Spleen (tissue), 11 donors: ENCODE data around the gene PNPLA6. TPM values are rescaled to one million over a fixed set of nuclear protein-coding genes. Genes with fewer than 3 reads are reported as not detected.

Experiments
- DNase-seq: peaks from one replicate; pipeline ENCODE4 v3.0.0-alpha.2; 2020
- H3K27ac ChIP-seq, 8 donors: fragments of 200-600 bp; sonication (generic) in 7 of 8; 1 replicate in 4 of 8; 2 replicates in 4 of 8; pipeline versions ENCODE4 v1.5.0 to v1.8.0; 2016 to 2021; ENCODE audit warnings: inconsistent platforms in 4 of 8, mild to moderate bottlenecking in 4 of 8, moderate library complexity in 1 of 8
- H3K27me3 ChIP-seq, 7 donors: fragments of 200-600 bp; sonication (generic) in 6 of 7; replicated peaks in 1 of 7; 1 replicate in 4 of 7; 2 replicates in 3 of 7; pipeline versions ENCODE4 v1.5.0 to v1.8.0; 2016 to 2021; ENCODE audit warnings: inconsistent platforms in 3 of 7, mild to moderate bottlenecking in 1 of 7
- H3K36me3 ChIP-seq, 6 donors: fragments of 200-600 bp; sonication (generic) in 5 of 6; 1 replicate in 4 of 6; 2 replicates in 2 of 6; pipeline versions ENCODE4 v1.5.0 to v1.8.0; 2016 to 2021; ENCODE audit warnings: inconsistent platforms in 2 of 6
- H3K4me1 ChIP-seq, 6 donors: fragments of 200-600 bp; sonication (generic) in 5 of 6; 1 replicate in 3 of 6; 2 replicates in 3 of 6; pipeline versions ENCODE4 v1.5.0 to v1.8.0; 2016 to 2021; ENCODE audit warnings: inconsistent platforms in 3 of 6
- H3K4me3 ChIP-seq, 8 donors: fragments of 200-600 bp; sonication (generic) in 7 of 8; 1 replicate in 4 of 8; 2 replicates in 4 of 8; pipeline versions ENCODE4 v1.5.0 to v1.8.0; 2016 to 2021; ENCODE audit warnings: inconsistent platforms in 4 of 8, mild to moderate bottlenecking in 4 of 8, moderate library complexity in 2 of 8
- H3K9me3 ChIP-seq, 8 donors: fragments of 200-600 bp; sonication (generic) in 7 of 8; 1 replicate in 4 of 8; 2 replicates in 4 of 8; pipeline versions ENCODE4 v1.5.0 to v1.8.0; 2016 to 2021; ENCODE audit warnings: inconsistent platforms in 4 of 8
- POLR2A ChIP-seq, 3 donors: fragments of 450-650 bp; IDR thresholded peaks; one replicate each; pipeline ENCODE4 v1.5.1; 2017; ENCODE audit warnings: antibody characterized with exemption in 3 of 3, mild to moderate bottlenecking in 1 of 3
- POLR2AphosphoS5 ChIP-seq, 3 donors: sonication (generic); formaldehyde crosslinking; IDR thresholded peaks; one replicate each; pipeline ENCODE4 v1.5.1; 2017; ENCODE audit warnings: antibody characterized with exemption in 3 of 3
- WGBS, 5 donors: extraction: QIAGEN DNeasy Blood & Tissue Kit in 3 of 5; methylation state at CpG; one replicate each; pipeline versions ENCODE4 v1.1.5 to v1.1.7; 2013 to 2018; 5-methylcytosine and 5-hydroxymethylcytosine counted together
- intact Hi-C: fragments of 100-400 bp; cut with DNase I; formaldehyde crosslinking; loops from one replicate; pipeline ENCODE4 v1.15.0; 2023; ENCODE audit warnings: low total_unique reads
- polyA plus RNA-seq, 3 donors: library from polyadenylated mRNA; stranded (reverse); fragments of 200-250 nt; gene quantifications; one replicate each; pipeline ENCODE4 v1.2.1, GENCODE V29; 2013
- total RNA-seq, 7 donors: library from RNA; depleted of rRNA in 3 of 7; stranded (reverse); fragments of >200 nt in 3 of 7; fragmentation: NEBNext Ultra II Directional in 4 of 7; extraction: Animal tissue kit (Norgen Biotek cat#: 25700) in 4 of 7; gene quantifications; one replicate each; pipeline versions ENCODE4 v1.1.0 to v1.2.1, GENCODE V29; 2016 to 2021
- TF ChIP-seq, protein P1 (sequence below), 11 experiments: fragments of 200-600 bp in 7 of 11; fragments of 450-650 bp in 4 of 11; sonication (generic) in 4 of 11; IDR thresholded peaks in 8 of 11; conservative IDR thresholded peaks in 3 of 11; 1 replicate in 7 of 11; 2 replicates in 4 of 11; pipeline versions ENCODE4 v1.4.0 to v1.8.0; 2016 to 2021; ENCODE audit warnings: antibody characterized with exemption in 11 of 11, inconsistent platforms in 4 of 11, mild to moderate bottlenecking in 1 of 11
- donor health status: healthy with polysubstance abuse.
- donor health status: DM: no; HTN: no; CAD: no; lungs with moderate emphysema.
- donor health status: DM: no; HTN: no; CAD: no.
- donor health status: Bipolar disorder and iron deficiency.
- donor health status: healthy.
- donor health status: DM: no; HTN: no; CAD: no.
- donor health status: DM: yes; HTN: yes; CAD: no.

PNPLA6 gene
- total and polyA plus RNA-seq, 10 donors: 51.0 to 225 (median 146) TPM

DNA sequence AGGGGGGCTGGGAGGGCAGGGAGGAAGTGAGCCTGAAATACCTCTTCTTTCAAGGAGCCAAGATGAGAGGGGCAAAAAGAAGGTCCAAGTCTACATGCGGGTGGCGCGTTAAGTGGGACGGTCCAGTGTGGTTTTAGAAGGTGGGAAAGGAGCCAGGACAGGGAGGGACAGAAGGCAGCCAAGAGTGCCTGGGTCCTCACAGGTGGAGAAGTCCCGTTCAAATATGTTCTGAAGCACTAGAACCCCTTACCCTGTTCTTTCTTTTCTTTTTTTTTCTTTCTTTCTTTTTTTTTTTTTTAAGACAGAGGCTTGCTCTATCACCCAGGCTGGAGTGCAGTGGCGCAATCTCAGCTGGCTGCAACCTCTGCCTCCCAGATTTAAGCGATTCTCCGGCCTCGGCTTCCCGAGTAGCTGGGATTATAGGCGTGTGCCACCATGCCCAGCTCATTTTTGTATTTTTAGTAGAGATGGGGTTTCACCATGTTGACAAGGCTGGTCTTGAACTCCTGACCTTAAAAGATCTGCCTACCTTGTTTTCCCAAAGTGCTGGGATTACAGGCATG lies 67.5 kb downstream of the PNPLA6 start:
- H3K4me3 ChIP-seq: no peak overlapping the region
- TF ChIP-seq POLR2A (IDR thresholded peaks at IDR 0.05) (no peak), POLR2AphosphoS5 (IDR thresholded peaks at IDR 0.05) (no peak)
- TF ChIP-seq, protein P1, sequence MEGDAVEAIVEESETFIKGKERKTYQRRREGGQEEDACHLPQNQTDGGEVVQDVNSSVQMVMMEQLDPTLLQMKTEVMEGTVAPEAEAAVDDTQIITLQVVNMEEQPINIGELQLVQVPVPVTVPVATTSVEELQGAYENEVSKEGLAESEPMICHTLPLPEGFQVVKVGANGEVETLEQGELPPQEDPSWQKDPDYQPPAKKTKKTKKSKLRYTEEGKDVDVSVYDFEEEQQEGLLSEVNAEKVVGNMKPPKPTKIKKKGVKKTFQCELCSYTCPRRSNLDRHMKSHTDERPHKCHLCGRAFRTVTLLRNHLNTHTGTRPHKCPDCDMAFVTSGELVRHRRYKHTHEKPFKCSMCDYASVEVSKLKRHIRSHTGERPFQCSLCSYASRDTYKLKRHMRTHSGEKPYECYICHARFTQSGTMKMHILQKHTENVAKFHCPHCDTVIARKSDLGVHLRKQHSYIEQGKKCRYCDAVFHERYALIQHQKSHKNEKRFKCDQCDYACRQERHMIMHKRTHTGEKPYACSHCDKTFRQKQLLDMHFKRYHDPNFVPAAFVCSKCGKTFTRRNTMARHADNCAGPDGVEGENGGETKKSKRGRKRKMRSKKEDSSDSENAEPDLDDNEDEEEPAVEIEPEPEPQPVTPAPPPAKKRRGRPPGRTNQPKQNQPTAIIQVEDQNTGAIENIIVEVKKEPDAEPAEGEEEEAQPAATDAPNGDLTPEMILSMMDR (IDR thresholded peaks at IDR 0.05 in 8 of 11, conservative IDR thresholded peaks at IDR 0.05 in 3 of 11): no peak
- no peak for DNase-seq
- no peaks in the 10 kb centered on the region for H3K4me1 ChIP-seq
- WGBS, 5 donors: 61 to 77% (median 75%) methylated on average over 11 of the region's 11 CpGs
- no peaks in the 10 kb centered on the region for H3K9me3 ChIP-seq
- intact Hi-C loops: no loop called here
- no peak overlapping the region for H3K27ac ChIP-seq
- H3K27me3 ChIP-seq: peaks cover 0 to 59% (median 3%) of the 10 kb centered on the region in 7 donors
- H3K36me3 ChIP-seq: no peaks in the 10 kb centered on the region

DNA sequence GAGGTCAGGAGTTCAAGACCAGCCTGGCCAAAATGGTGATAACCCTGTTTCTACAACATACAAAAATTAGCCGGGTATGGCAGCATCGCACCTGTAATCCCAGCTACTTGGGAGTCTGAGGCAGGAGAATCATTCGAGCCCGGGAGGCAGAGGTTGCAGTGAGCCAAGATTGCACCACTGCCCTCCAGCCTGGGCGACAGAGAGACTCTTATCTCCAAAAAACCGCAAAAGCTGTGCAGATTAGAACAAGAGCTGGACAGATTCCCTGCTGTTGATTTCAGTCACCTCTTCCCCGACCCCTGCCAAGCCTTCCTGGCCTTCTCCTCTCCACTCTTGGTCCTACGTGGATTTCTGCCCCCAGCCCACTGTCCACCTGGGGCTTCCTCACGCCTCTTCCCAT lies 68.4 kb downstream of the PNPLA6 start:
- Histone ChIP-seq H3K36me3 (no peaks in the 10 kb centered on the region), H3K9me3 (no peaks in the 10 kb centered on the region), H3K27me3 (peaks cover 0 to 50% (median 0%) of the 10 kb centered on the region in 7 donors), H3K4me1 (no peaks in the 10 kb centered on the region), H3K27ac (no peak overlapping the region), H3K4me3 (no peak overlapping the region)
- 81 to 91% (median 88%) methylated on average over 9 of the region's 9 CpGs for WGBS, 5 donors
- TF ChIP-seq, protein P1 (IDR thresholded peaks at IDR 0.05 in 8 of 11, conservative IDR thresholded peaks at IDR 0.05 in 3 of 11): no peak
- no peak for TF ChIP-seq POLR2A (IDR thresholded peaks at IDR 0.05)
- no peak for DNase-seq
- intact Hi-C loops: no loop called here

DNA sequence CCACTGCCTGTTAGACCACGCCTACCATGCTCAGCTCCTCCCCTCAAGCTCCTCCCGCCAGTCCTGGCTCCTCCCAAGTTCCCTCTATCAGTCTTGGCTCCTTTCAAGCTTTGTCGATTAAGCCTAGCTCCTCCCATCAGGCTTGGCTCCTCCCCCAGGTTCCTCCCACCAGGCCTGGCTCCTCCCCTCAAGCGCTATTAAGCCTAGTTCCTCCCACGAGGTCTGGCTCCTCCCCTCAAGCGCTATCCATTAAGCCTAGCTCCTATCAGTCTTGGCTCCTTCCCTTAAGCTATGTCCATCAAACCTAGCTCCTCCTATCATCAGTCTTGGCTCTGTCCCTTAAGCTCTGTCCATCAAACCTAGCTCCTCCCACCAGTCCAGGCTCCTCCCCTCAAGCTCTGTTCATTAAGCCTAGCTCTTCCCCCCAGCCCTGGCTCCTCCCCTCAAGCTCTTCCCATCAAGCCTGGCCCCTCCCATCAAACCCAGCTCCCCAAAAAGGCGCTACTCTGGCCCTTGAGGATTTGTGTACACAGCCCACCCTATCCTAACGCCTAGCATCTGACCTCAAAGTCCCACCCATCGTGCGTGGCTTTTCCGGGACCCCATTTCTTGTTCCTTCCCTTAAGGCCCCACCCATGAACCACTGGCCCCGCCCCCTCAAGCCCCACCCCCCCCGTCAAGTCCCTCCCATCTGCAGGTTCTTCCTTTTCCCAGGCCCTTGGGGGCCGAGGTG lies 70.1 kb downstream of the PNPLA6 start:
- DNase-seq: no peak
- Histone ChIP-seq H3K9me3 (no peaks in the 10 kb centered on the region), H3K36me3 (no peaks in the 10 kb centered on the region), H3K27me3 (peaks cover 0 to 48% (median 0%) of the 10 kb centered on the region in 7 donors), H3K27ac (no peak overlapping the region), H3K4me3 (no peak overlapping the region), H3K4me1 (no peaks in the 10 kb centered on the region)
- 64 to 75% (median 65%) methylated on average over 14 of the region's 14 CpGs for WGBS, 5 donors
- intact Hi-C loops: no loop called here
- TF ChIP-seq POLR2A (IDR thresholded peaks at IDR 0.05): no peak
- TF ChIP-seq, protein P1 (IDR thresholded peaks at IDR 0.05 in 8 of 11, conservative IDR thresholded peaks at IDR 0.05 in 3 of 11): no peak

DNA sequence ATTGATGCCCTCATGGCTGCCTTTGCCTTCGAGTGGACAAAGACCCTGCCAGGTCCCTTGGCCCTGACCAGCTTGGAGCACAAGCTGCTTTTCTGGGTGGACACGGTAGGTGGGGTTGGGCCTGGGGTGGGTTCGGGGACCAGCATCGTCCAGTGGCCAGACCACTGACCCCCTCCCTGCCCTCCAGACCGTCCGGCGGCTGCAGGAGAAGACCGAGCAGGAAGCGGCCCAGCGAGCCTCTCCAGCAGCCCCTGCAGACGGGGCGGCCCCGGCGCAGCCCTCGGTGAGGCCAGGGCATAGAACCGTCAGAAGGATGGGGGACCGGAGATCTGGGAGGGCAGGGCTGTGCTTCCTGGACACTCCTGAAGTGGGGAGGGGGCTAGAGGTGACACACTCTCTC lies 70.8 kb downstream of the PNPLA6 start:
- H3K36me3 ChIP-seq: no peaks in the 10 kb centered on the region
- H3K27me3 ChIP-seq: peaks cover 0 to 44% (median 0%) of the 10 kb centered on the region in 7 donors
- H3K4me3 ChIP-seq: no peak overlapping the region
- no peak overlapping the region for H3K27ac ChIP-seq
- no peaks in the 10 kb centered on the region for H3K9me3 ChIP-seq
- TF ChIP-seq, protein P1 (IDR thresholded peaks at IDR 0.05 in 8 of 11, conservative IDR thresholded peaks at IDR 0.05 in 3 of 11): no peak
- TF ChIP-seq POLR2AphosphoS5 (IDR thresholded peaks at IDR 0.05): no peak
- no peak for TF ChIP-seq POLR2A (IDR thresholded peaks at IDR 0.05)
- H3K4me1 ChIP-seq: no peaks in the 10 kb centered on the region
- no peak for DNase-seq
- WGBS, 5 donors: 77 to 91% (median 86%) methylated on average over 14 to 17 of the region's 17 CpGs
- intact Hi-C loops: no loop called here
